Prostate gland (tissue), 2 donors: Measurements from ENCODE around the gene CENPB. TPM values are rescaled to one million over a fixed set of nuclear protein-coding genes. Genes with fewer than 3 reads are reported as not detected.

ENCODE experiments used
- DNase-seq: peaks from one replicate; pipeline ENCODE4 v3.0.0-alpha.2; 2019; ENCODE audit warnings: low spot score
- H3K27ac ChIP-seq, 2 donors: fragments of 200-600 bp; sonication (generic); 2 replicates each; pipeline ENCODE4 v1.5.1; 2017 to 2019
- H3K27me3 ChIP-seq: fragments of 200-600 bp; sonication (generic); replicated peaks from 2 replicates; pipeline ENCODE4 v1.5.1; 2019; ENCODE audit not compliant: insufficient read depth
- H3K36me3 ChIP-seq, 2 donors: fragments of 200-600 bp; sonication (generic); 1 replicate in 1 of 2; 2 replicates in 1 of 2; pipeline versions ENCODE4 v1.5.1 to v1.8.1; 2017 to 2019
- H3K4me1 ChIP-seq: fragments of 200-600 bp; sonication (generic); replicated peaks from 2 replicates; pipeline ENCODE4 v1.5.1; 2019
- H3K4me3 ChIP-seq, 2 donors: fragments of 200-600 bp; sonication (generic); 2 replicates each; pipeline ENCODE4 v1.5.1; 2017 to 2019
- H3K9me3 ChIP-seq: fragments of 200-600 bp; sonication (generic); 2 replicates; pipeline ENCODE4 v1.5.1; 2017
- POLR2A ChIP-seq: fragments of 450-650 bp; IDR thresholded peaks from one replicate; pipeline ENCODE4 v1.6.1; 2016; ENCODE audit warnings: antibody characterized with exemption, mild to moderate bottlenecking
- POLR2AphosphoS5 ChIP-seq: sonication (generic); formaldehyde crosslinking; IDR thresholded peaks from one replicate; pipeline ENCODE4 v1.6.1; 2017; ENCODE audit warnings: antibody characterized with exemption
- WGBS: methylation state at CpG from one replicate; pipeline ENCODE4 v1.1.5; 2018; 5-methylcytosine and 5-hydroxymethylcytosine counted together
- intact Hi-C: fragments of 100-400 bp; cut with DNase I; formaldehyde crosslinking; loops from one replicate; pipeline ENCODE4 v1.14.2; 2022
- total RNA-seq, 2 donors: library from RNA; depleted of rRNA; stranded (reverse); fragments of >200 nt; gene quantifications; one replicate each; pipeline ENCODE4 v1.1.0, GENCODE V29; 2016
- TF ChIP-seq, protein P1 (sequence below), 4 experiments: fragments of 200-600 bp in 2 of 4; fragments of 450-650 bp in 2 of 4; sonication (generic) in 2 of 4; IDR thresholded peaks; 1 replicate in 3 of 4; 2 replicates in 1 of 4; pipeline ENCODE4 v1.5.1; 2016 to 2019; ENCODE audit warnings: antibody characterized with exemption in 4 of 4, mild to moderate bottlenecking in 2 of 4, moderate library complexity in 2 of 4

CENPB gene
- total RNA-seq, 2 donors from 2014 or later, result 76.6 to 86.9 TPM

DNA sequence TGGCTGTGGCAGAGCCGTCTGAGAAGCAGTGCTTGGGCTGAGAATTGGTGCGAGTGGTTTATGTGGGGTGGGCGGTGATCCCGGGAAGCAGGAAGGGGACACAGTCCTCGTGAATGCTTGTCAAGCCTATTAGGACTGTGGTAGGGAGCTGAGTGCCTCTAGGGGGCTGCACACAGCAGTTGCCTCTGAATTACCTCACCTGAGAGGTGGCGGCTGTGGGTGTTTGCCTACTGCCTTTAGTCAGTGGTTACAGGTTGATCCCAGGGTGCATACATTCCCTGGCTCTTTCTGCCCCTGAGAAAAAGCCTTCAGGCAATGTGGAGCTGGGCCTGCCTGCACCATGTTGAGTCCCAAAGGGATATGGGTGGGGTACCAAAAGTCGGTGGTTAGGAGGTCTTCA, 39.0 kb upstream of the CENPB start:
- Histone ChIP-seq H3K27ac (no peak overlapping the region), H3K27me3 (no peaks in the 10 kb centered on the region), H3K4me1 (no peaks in the 10 kb centered on the region), H3K4me3 (no peak overlapping the region), H3K9me3 (no peaks in the 10 kb centered on the region), H3K36me3 (peaks cover 0 to 6% of the 10 kb centered on the region in 2 donors)
- no peak for TF ChIP-seq POLR2A
- TF ChIP-seq, protein P1, sequence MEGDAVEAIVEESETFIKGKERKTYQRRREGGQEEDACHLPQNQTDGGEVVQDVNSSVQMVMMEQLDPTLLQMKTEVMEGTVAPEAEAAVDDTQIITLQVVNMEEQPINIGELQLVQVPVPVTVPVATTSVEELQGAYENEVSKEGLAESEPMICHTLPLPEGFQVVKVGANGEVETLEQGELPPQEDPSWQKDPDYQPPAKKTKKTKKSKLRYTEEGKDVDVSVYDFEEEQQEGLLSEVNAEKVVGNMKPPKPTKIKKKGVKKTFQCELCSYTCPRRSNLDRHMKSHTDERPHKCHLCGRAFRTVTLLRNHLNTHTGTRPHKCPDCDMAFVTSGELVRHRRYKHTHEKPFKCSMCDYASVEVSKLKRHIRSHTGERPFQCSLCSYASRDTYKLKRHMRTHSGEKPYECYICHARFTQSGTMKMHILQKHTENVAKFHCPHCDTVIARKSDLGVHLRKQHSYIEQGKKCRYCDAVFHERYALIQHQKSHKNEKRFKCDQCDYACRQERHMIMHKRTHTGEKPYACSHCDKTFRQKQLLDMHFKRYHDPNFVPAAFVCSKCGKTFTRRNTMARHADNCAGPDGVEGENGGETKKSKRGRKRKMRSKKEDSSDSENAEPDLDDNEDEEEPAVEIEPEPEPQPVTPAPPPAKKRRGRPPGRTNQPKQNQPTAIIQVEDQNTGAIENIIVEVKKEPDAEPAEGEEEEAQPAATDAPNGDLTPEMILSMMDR (IDR thresholded peaks at IDR 0.05), result no peak
- no peak for DNase-seq
- intact Hi-C loops, result no loop called here
- 73% methylated on average over 7 of the region's 7 CpGs for WGBS

DNA sequence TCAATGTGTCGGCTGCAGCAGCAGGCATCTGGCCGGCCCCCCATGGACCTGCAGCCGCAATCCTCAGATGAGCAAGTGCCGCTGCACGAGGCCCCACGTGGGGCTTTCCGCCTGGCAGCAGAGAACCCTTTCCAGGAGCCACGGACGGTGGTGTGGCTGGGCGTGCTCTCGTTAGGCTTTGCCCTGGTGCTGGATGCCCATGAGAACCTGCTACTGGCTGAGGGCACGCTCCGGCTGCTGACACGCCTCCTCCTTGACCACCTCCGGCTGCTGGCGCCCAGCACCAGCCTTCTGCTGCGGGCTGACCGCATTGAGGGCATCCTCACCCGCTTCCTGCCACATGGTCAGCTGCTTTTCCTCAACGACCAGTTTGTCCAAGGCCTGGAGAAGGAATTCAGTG, 37.3 kb upstream of the CENPB start:
- Histone ChIP-seq H3K9me3 (no peaks in the 10 kb centered on the region), H3K27ac (no peak overlapping the region), H3K4me1 (no peaks in the 10 kb centered on the region), H3K36me3 (peaks cover 0 to 6% of the 10 kb centered on the region in 2 donors), H3K4me3 (no peak overlapping the region), H3K27me3 (no peaks in the 10 kb centered on the region)
- intact Hi-C loops, result no loop called here
- no peak for DNase-seq
- 90% methylated on average over 19 of the region's 20 CpGs for WGBS
- no peak for TF ChIP-seq POLR2A
- TF ChIP-seq, protein P1 (IDR thresholded peaks at IDR 0.05), result no peak
- TF ChIP-seq POLR2AphosphoS5, result no peak

DNA sequence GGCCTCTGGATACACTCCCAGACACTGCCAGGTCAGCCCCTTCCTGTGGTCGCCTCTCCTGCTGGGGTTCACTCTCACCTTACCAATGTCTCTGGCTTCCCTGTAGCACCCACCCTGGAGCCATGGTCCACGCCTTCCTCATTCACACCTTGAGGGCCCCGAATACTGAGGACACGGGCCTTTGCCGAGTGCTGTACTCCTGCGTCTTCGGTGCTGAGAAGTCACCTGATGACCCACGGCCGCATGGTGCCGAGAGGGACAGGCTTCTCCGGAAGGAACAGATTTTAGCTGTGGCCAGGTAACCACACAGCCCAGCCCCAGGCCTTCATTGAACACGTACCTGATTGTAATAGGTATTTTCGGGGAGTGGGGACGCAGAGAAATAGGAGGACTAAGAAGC, 35.5 kb upstream of the CENPB start:
- 94% methylated on average over 14 of the region's 14 CpGs for WGBS
- Histone ChIP-seq H3K4me3 (no peak overlapping the region), H3K4me1 (no peaks in the 10 kb centered on the region), H3K36me3 (peaks cover 0 to 6% of the 10 kb centered on the region in 2 donors), H3K9me3 (no peaks in the 10 kb centered on the region), H3K27ac (no peak overlapping the region), H3K27me3 (no peaks in the 10 kb centered on the region)
- intact Hi-C loops, result loop anchor here (2.0 kb wide), 1 partner anchor 25 kb away; the partner anchor contains the start of gene MAVS
- TF ChIP-seq POLR2A, result no peak
- no peak for DNase-seq

DNA sequence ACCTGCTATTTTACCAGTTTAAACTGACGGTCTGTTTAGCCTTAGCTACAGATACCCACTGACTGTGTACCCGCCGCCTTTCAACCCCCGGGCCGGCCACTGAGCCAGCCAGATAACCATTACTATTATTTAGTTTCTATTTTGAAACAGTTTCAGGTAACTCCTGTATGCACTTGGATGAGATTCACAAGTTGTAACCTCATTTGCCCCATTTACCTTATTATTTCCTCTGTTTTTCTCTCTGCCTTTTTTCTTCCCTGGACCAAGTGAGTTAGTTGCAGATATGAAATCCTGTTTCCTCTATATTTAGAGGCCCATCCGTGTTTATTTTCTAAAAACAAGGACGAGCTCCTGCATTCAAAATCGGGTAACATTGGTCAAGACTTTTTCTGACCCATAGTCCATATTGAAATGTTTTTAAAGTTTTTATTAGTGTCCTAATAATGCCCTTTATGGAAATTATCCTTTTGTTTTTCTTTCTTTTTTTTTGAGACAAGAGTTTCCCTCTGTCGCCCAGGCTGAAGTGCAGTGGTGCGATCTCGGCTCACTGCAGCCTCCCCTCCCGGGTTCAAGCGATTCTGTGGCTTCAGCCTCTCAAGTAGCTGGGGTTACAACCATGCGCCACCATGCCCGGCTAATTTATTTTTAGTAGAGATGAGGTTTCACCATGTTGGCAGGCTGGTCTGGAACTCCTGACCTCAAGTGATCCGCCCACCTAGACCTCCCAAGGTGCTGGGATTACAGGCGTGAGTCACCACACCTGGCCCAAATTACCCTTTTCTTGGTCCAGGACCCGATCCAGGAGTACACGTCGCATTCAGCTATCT, 34.6 kb upstream of the CENPB start:
- H3K4me3 ChIP-seq, result peak overlapping the region; percentile 59 to 63
- peak overlapping the region; percentile 99 for H3K27ac ChIP-seq
- H3K27me3 ChIP-seq, result no peaks in the 10 kb centered on the region
- WGBS, result 42% methylated on average over 20 of the region's 20 CpGs
- H3K4me1 ChIP-seq, result no peaks in the 10 kb centered on the region
- TF ChIP-seq POLR2AphosphoS5 (no peak), POLR2A (no peak)
- TF ChIP-seq, protein P1 (IDR thresholded peaks at IDR 0.05), result no peak
- peaks cover 0 to 6% of the 10 kb centered on the region in 2 donors for H3K36me3 ChIP-seq
- H3K9me3 ChIP-seq, result no peaks in the 10 kb centered on the region
- intact Hi-C loops, result loop anchor here (1.0 to 2.0 kb wide), 2 partner anchors 26 to 35 kb away; partner anchors contain the start of genes CENPB and MAVS
- DNase-seq, result no peak

DNA sequence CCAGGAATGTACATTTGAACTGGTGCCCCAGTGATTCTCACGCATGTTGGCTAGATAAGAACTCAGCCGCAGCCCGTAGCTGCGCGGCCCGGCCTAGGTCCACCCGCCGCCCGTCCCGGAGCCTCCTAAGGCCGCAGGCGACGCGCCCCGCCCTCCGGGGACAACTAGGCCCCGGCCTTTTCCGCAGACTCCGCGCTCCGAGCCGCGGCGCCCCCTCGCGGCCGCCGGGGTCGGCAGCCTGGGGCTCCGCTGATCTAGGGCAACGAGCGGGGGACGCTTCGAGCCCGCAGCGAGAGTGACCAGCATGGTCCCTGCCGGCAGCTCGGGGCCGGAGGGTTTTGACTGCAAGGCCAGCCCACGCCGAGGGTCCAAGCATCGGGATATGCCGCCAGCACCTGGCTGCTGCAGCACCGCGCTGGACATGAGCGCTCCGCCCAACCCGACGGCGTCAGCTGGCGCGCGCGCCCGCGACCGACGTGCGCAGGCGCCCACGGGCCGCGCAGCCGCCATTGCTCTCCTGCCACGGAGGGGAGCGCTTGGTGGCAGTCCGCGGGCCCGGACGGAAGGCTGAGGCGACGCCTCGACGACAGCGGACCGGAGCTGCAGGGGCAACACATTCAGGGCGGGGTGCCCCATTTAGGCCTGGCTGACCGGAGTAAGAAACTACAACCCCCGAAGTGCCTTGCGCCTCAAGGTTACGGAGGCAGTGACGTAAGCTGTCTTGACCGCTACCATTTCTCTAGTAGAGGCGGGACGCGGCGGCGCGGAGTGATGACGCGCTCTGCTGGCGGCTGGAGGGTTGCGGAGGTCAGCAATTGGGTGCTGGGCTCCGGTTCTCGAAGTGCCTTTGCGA, 33.7 kb upstream of the CENPB start, which contains the start of gene AP5S1:
Gene AP5S1 (plus strand): TSS at position 500 of the 853 bp plus-strand sequence. CDS start 1,571 bp downstream, outside the sequence.
- peak; percentile 97 for DNase-seq
- intact Hi-C loops, result loop anchor here (1.0 to 2.0 kb wide), 2 partner anchors 27 to 34 kb away; partner anchors contain the start of genes CENPB and MAVS
- no peaks in the 10 kb centered on the region for H3K4me1 ChIP-seq
- H3K27me3 ChIP-seq, result no peaks in the 10 kb centered on the region
- peak; percentile 94 for TF ChIP-seq POLR2AphosphoS5
- peak; percentile 29 for TF ChIP-seq POLR2A
- TF ChIP-seq, protein P1 (IDR thresholded peaks at IDR 0.05), result peak; percentile 98 to 100 (median 100)
- peaks cover 0 to 6% of the 10 kb centered on the region in 2 donors for H3K36me3 ChIP-seq
- peak within 1 kb of the TSS; percentile 99 for H3K27ac ChIP-seq
- H3K9me3 ChIP-seq, result no peaks in the 10 kb centered on the region
- H3K4me3 ChIP-seq, result peak within 1 kb of the TSS; percentile 59 to 63
- under 1% methylated on average over 83 of the region's 96 CpGs for WGBS
